Hepatocyte (in vitro differentiated cells): ENCODE data around the gene TMEM26.

Experiments
- CTCF ChIP-seq: fragments of 200-600 bp; sonication (generic); IDR thresholded peaks from 2 replicates; pipeline ENCODE4 v1.5.1; 2016; ENCODE audit warnings: antibody characterized with exemption, mild to moderate bottlenecking; ENCODE audit not compliant: poor library complexity
- EZH2 ChIP-seq: fragments of 200-600 bp; sonication (generic); IDR thresholded peaks from 2 replicates; pipeline ENCODE4 v1.6.1; 2016; ENCODE audit warnings: antibody characterized with exemption, mild to moderate bottlenecking, borderline replicate concordance
- EZH2phosphoT487 ChIP-seq: fragments of 200-600 bp; sonication (generic); IDR thresholded peaks from one replicate; pipeline ENCODE4 v1.6.1; 2018; ENCODE audit warnings: antibody characterized with exemption, mild to moderate bottlenecking, low read depth, moderate library complexity; ENCODE audit not compliant: unreplicated experiment, severe bottlenecking

- TF ChIP-seq CTCF (no peak), EZH2 (no peak), EZH2phosphoT487 (no peak)
Measured at GRCh38 chr10:61455656-61456055, 2.5 kb upstream of the TMEM26 start.
